Measurements from ENCODE around the gene STX5.
"Not testable (repeated sequence)": the region's sequence is repeated elsewhere in the genome, so short reads cannot be mapped to it uniquely, and the experiment has no call there.

STX5 gene, protein sequence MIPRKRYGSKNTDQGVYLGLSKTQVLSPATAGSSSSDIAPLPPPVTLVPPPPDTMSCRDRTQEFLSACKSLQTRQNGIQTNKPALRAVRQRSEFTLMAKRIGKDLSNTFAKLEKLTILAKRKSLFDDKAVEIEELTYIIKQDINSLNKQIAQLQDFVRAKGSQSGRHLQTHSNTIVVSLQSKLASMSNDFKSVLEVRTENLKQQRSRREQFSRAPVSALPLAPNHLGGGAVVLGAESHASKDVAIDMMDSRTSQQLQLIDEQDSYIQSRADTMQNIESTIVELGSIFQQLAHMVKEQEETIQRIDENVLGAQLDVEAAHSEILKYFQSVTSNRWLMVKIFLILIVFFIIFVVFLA

DNA sequence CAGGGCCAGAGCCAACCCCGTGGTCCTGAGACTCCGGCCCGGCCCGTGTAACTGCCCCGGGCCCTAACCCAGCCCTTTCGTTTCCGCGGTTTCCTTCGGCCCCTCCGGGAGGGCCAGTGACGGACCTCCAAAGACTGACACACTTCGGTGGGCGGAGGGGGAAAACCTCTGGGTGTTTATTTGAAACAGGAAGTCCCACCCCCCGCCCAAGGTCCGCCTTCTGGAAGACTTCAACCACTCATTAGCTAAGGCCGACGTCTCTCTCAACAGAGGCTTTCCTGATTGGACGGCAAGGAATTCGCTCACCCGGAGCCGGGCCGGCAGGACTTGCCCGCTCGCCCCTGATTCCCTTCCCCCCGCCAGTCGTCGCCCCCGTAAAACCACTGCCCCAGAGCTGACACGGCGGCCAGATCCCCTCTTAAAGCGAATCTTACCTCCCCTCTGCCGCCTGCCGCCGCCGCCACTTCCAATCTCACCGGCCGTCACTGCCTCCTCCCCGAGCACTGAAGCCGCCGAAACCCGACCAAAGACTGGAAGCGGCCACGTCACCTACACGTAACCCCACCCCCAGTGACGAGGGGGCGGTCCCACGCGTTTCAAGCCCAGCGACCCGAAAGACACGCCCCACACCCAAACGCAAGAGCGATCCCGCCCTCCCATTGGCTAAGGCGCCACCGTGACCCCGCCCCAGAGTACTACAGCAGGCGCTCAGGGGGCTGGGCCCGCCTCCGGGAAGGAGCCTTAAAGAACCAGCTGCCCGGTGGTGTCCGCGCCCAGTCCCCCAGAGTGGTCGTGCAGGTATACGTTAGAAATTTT is at the start of gene STX5:
STX5 (minus strand) TSS at position 532 of the 816 bp plus-strand sequence. CDS start 808 bp downstream, outside the sequence.
- peak; percentile 99 for DNase-seq

DNA sequence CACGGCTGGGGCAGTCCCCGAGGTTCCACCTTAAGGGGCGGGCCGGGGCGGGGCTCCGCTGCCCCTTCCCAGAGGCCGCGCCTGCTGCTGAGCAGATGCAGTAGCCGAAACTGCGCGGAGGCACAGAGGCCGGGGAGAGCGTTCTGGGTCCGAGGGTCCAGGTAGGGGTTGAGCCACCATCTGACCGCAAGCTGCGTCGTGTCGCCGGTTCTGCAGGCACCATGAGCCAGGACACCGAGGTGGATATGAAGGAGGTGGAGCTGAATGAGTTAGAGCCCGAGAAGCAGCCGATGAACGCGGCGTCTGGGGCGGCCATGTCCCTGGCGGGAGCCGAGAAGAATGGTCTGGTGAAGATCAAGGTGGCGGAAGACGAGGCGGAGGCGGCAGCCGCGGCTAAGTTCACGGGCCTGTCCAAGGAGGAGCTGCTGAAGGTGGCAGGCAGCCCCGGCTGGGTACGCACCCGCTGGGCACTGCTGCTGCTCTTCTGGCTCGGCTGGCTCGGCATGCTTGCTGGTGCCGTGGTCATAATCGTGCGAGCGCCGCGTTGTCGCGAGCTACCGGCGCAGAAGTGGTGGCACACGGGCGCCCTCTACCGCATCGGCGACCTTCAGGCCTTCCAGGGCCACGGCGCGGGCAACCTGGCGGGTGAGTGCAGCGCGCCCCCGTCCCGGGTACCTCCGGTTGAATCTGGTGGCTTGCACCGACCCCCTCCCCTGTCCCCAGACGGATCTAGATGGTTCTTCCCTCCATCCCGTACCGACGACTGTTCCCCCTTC is 49.1 kb upstream of the STX5 start, which contains the start of gene SLC3A2:
SLC3A2 (plus strand) TSS at position 94 of the 776 bp plus-strand sequence; CDS start at position 222, 128 bp downstream.
- peak; percentile 86 for DNase-seq

DNA sequence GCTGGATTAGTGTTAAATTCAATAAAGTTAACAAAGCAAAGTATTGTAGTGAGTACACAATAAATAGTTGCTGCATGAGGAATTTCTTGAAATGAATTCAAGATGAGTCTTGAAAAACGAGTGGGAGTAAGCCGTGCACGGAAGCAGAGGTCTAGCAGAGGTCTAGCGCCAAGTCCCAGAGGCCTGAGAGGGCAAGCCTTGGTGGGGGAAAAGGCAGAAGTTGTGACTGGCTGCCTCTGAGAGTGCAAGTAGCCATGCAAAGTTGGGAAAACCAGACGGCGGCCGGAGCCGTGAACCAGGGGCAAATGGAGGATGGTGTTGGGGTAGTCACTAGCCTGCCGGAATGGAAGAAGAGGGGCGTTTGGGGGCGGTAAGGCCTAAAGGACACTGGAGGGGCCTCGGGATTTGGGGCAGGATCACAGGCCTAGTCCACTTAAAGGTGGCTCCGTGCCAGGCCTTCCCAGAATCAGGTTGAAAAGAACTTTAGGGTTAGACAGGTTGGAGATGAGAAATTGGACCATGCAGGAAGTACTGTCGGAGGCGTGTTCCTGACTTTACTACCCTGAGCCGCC is 48.5 kb upstream of the STX5 start:
- peak; percentile 63 for DNase-seq

DNA sequence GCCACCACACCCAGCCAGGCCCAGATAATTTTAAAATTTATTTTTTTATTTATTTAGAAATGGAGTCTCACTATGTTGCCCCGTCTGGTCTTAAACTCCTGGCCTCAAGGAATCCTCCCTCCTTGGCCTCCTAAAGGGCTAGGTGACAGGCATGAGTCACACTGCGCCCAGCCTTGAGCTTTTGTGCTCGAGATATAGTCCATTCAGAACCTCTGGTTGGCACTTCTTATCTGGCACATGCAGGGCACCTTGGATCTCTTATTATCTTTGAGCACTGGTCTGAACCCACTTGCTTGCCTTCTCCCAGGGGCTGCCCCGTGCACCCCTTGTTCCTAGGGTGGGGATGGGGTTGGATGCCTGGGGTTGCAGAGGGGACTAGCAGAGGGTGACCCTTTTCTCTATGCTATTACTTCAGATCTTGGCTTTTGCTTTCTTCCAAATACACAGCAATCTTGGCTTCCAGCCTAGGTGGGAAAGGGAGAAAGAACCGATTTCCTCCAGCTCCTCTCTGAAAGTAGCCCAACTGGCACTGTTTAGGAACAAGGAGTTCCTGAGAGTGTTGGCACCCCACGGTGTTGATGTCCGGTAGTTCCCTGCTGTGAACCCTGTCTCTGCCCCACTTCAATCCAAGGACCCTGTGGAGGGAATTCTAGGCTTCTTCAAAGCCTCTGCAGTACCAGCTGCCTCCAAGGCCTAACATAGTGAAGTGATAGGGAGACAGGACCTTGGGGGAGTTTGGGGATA is 47.6 kb upstream of the STX5 start:
- no peak for DNase-seq

DNA sequence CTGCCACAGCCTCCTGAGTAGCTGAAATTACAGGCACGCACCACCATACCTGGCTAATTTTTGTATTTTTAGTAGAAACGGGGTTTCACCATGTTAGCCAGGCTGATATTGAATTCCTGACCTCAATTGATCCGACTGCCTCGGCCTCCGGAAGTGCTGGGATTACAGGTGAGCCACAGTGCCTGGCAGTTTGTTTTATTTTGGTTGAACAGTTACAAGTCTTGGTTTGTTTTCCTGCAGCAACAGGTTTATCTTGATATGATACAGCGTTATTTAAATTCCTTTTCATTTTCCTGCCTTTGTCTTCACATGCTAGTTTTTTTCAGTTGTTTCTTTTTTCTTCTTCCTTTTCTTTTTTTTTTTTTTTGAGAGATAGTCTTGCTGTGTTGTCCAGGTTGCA is 44.9 kb upstream of the STX5 start:
- DNase-seq: no peak

DNA sequence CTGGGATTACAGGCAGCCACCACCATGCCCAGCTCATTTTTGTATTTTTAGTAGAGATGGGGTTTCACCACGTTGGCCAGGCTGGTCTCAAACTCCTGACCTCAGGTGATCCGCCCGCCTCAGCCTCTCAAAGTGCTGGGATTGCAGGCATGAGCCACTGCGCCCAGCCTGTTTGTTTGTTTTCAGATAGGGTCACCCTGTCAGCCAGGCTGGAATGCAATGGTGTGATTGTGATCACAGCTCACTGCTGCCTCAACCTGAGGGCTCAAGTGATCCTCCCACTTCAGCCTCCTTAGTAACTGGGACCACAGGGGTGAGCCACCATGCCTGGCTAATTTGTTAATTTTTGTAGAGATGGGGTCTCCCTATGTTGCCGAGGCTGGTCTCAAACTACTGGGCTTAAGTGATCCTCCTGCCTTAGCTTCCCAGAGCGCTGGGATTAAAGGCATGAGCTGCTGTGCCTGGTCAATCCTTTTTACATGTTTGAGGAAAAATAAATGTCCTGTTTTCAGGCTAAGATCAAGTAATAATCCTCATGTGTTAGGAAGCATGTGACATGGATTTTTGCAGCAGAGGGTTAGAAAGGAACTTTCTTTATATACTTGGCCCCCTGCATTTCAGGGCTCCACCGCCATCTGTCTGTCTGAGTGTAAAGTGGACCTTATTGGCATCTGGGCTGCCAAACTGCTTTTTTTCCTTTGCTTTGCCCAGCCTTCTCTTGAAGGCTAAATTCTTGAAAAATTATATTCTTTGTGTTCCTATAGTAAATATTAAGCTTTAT is 44.0 kb upstream of the STX5 start:
- no peak for DNase-seq

DNA sequence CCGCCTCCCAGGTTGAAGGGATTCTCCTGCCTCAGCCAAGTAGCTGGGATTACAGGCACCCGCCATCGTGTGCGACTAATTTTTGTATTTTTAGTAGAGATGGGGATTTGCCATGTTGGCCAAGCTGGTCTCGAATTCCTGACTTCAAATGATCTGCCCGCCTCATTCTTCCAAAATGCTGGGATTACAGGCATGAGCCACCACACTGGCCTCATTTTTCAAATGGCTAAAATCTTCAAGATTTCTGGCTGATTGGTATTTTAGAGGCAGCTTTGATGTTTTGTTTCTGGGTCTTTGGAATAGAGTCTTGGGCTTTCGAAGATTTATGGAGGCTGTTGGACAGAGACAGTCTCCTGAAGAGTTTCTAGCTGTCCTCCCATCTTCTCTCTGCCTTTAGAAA is 43.0 kb upstream of the STX5 start:
- DNase-seq: no peak

DNA sequence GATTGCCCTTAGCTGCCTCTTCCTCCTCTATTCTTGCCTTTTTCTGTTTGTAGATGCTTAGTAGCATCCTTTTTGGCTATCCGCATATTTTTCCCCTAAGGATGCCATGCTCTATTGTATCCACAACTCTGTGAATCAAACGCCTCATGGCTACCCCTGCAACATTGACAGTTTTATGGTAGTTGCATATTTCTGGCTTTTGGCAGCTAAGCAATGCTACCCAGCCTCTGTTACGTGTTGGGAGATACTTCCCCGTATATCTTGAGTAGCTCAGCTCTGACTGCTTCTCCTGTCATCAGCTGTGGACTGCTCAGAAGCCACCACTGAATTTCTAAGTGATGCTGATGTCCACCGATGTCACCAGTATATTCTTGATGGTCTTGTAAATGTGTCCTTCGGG is 33.8 kb upstream of the STX5 start:
- DNase-seq: no peak

DNA sequence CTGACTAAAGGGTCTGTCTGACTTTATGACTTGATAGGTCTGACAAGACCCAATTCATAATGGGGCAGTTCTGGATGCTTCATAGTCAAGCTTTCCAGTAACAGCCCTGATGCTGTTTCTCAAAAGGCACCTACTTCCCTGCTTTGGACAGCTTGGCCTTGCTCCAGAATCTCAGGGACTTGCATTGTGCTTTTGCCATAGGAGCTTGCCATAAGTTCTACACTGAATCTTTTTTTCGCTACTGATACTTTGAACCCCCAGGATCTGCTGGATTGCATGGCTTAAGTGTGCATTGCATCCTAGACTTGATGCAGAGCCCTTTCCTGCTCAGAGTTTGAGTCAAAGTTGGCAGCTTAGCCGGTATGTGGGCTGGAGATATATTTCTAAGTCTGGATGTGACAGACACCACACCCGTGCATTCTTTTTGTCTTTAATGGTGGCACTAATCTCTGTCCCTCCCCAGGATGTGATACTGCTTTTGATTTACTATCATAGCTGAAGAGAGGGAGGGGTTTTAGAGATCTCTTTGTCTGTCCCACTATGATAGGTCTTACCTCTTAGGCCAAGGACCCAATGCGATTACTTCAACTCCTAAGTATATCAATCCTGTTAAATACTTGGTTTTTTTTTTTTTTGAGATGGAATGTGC is 32.0 kb upstream of the STX5 start:
- no peak for DNase-seq

DNA sequence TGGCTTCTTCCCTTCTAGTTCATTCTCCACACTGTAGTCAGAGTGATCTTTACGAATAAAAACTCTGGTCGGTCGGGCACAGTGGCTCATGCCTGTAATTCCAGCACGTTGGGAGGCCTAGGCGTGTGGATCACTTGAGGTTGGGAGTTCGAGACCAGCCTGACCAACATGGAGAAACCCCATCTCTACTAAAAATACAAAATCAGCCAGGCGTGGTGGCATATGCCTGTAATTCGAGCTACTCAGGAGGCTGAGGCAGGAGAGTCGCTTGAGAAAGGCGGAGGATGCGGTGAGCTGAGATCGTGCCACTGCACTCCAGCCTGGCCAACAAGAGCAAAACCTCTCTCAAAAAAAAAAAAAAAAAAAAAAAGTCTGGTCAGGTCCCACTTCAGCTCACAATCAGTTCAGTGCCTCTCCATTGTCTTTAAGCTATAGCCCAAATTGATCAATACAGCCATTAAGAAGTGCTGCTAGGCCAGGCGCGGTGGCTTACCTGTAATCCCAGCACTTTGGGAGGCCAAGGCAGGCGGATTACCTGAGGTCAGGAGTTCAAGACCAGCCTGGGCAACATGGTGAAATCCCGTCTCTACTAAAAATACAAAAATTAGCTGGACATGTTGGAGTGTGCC is 29.8 kb upstream of the STX5 start:
- not testable (repeated sequence) for DNase-seq

DNA sequence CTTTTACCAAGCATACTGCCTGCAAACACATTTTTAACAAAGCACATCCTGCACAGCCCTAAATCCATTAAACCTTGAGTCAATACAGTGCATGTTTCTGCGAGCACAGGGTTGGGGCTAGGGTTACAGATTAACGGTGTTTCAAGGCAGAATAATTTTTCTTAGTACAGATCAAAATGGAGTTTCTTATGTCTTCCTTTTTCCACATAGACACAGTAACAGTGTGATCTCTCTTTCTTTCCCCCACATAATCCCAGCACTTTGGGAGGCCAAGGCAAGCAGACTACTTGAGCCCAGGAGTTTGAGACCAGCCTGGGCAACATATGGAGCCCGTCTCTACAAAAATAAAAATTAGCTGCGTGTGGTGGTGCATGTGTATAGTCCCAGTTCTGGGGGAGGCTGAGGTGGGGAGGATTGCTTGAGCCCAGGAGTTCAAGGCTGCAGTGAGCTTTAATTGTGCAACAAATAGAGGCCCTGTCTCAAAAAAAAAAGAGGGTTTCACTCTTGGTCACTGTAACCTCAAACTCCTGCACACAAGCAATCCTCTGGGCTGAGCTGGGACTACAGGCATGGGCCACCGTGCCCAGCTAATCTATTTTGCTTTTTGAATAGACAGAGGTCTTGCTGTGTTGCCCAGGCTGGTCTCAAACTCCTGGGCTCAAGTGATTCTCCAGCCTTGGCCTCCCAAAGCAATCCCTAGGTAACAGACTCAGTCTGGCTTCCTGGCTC is 29.1 kb upstream of the STX5 start:
- no peak for DNase-seq

DNA sequence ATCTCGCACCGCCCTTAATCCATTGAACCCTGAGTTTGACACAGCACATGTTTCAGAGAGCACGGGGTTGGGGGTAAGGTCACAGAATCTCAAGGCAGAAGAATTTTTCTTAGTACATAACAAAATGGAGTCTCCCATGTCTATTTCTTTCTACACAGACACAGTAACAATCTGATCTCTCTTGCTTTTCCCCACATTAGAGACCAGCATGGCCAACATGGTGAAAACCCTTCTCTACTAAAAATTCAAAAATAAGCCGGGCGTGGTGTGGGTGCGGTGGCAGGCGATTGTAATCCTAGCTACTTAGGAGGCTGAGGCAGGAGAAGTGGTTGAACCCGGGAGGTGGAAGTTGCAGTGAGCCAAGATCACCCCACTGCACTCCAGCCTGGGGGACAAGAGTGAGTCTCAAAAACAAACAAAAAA is 27.4 kb upstream of the STX5 start:
- DNase-seq: not testable (repeated sequence)

DNA sequence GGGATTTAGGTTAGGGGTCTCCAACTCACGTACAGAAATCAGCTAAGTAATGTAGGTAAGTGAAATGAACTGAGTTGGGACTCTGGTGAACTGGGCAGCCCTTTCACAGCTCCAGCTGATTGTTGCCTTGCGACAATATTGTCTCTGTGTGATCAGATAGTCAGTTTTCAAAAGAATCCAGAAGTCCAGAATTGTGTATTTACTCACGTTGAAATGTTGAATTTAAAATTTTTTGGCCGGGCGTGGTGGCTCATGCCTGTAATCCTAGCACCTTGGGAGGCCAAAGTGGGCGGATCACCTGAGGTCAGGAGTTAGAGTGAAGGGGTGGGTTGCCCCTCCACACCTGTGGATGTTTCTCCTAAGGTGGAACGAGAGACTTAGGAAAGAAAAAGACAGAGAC is 26.4 kb upstream of the STX5 start:
- no peak for DNase-seq

DNA sequence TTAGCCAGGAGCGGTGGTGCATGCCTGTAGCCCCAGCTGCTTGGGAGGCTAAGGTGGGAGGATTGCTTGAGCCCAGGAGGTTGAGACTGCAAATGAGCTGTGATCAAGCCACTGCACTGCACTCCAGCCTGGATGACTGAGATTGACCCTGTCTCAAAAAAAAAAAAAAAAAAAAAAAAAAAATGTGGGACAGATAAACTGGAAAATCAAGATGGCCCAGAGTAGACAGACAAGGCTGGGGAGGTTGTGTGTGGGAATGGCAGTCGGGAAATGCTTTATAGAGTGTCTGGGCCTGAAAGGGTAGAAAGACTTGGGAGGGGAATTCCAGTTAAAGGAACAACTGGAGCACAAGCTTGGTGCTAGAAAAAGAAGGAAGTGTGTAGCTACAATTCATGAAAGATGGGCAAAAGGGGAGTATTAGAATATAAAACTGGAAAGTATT is 25.7 kb upstream of the STX5 start:
- DNase-seq: no peak

DNA sequence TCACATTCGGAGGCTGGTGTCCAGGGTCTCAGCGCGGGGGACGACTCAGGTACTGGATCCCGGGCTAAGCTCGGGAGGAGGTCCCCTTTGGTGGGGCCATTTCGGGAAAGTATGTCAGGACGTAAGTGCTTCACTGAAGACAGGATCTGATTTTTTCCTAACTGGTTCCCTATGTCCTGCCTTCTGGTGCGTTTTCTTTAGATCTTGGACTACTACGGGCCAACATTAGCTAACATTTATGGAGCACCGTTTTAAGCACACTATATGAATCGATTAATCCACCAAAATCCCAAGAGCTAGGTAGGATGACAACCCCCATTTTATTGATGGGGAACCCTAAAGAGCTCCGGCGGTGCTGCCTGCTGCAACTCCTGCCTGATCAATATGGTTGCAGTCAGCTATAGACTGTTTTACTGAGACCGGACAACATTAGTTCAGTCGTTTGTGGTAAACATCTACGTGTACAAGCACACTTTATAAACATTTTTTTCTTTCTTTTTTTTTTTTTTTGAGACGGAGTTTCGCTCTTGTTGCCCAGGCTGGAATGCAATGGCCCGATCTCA is 24.6 kb upstream of the STX5 start:
- DNase-seq: no peak

DNA sequence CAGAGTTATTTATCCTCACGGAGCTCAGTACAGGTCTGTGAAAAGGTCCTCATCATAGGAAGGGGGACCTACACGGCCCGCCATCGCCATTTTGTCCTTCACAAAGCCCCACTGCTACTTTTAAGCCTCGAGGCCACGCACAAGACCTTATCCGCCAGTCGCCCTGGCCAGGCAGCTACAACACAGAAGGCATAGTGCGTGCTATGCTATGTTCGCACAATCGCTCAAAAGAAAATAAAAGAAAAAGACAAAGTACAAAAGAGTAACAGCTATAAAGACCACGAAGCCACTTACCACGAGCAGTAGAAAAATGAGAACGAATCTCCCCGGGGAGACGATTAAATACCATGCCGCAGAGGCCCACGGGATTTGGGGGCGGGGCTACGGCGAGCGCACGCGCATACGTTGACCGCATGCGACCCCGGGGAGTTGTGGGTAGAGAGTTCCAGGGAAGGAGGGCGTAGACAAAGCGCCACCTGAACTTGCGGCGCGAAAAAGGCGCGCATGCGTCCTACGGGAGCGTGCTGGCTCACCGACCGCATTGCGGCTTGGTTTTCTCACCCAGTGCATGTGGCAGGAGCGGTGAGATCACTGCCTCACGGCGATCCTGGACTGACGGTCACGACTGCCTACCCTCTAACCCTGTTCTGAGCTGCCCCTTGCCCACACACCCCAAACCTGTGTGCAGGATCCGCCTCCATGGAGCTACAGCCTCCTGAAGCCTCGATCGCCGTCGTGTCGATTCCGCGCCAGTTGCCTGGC is 23.9 kb upstream of the STX5 start:
- peak; percentile 99 for DNase-seq

DNA sequence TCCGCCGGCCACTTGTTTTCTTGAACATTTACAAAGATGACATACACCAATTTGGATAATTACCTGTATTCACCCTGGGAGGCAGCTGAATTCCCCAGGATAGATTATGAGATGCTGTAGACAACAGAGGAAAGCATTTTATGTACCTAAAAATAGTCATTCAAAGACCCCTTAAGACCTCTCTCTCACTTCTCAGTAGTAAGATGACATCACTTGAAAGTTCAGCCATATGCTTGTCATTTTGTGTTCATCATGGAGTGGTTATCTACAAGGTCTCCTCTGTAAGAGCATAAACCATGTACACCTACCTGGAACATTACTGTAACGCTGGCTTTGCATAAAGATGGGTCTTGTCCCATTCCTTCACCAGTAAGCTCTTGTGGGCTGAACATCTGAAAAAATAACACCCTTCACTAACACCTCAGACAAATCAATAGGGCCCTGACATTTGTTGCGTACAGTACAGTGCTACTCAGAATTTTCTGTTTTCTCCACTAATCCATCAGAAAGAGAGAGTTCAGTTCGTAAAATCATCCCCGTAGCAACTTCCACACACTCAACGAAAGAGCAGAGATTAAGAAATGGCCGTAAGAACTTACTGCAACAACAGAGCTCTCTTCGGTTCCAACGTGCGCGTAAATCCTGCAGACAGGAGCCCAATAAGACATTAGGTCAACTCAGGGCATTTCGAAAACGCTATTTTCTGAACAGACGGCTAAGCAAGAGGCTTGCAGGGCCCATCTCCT is 23.1 kb upstream of the STX5 start:
- no peak for DNase-seq

Measured in stimulated activated CD4-positive, alpha-beta T cell treated with anti-CD3 and anti-CD28 coated beads, Interleukin-1b, Interleukin-23, amount 100 ng/mL, for 48 hours (primary cell).